Spinal cord (tissue), 10 donors: ENCODE results near the gene TMEM209. TPM values are rescaled to one million over a fixed set of nuclear protein-coding genes. Genes with fewer than 3 reads are reported as not detected.

Experiments
- DNase-seq, 6 donors: peaks; one replicate each; pipeline versions ENCODE4 v3.0.0 to v3.0.0-alpha.2; 2013 to 2015; ENCODE audit warnings: low spot score in 6 of 6, low read depth in 4 of 6
- H3K27ac ChIP-seq: one replicate; pipeline ENCODE4 v1.5.1; 2013; ENCODE audit warnings: low read depth, low read length, control low read depth
- H3K27me3 ChIP-seq: one replicate; pipeline ENCODE4 v1.6.1; 2013; ENCODE audit warnings: low read length; ENCODE audit not compliant: control insufficient read depth, insufficient read depth
- H3K36me3 ChIP-seq: one replicate; pipeline ENCODE4 v1.6.1; 2013; ENCODE audit warnings: low read length; ENCODE audit not compliant: control insufficient read depth, insufficient read depth
- H3K4me1 ChIP-seq: one replicate; pipeline ENCODE4 v1.6.1; 2013; ENCODE audit warnings: low read length; ENCODE audit not compliant: control insufficient read depth, insufficient read depth
- H3K4me3 ChIP-seq: one replicate; pipeline ENCODE4 v1.5.1; 2013; ENCODE audit warnings: low read depth, low read length, control low read depth
- H3K9me3 ChIP-seq: one replicate; pipeline ENCODE4 v1.6.1; 2013; ENCODE audit warnings: low read length; ENCODE audit not compliant: control insufficient read depth, insufficient read depth
- WGBS: methylation state at CpG from one replicate; pipeline ENCODE4 v1.1.5; 2013; ENCODE audit warnings: missing lambda C conversion rate; ENCODE audit not compliant: insufficient coverage; 5-methylcytosine and 5-hydroxymethylcytosine counted together
- polyA plus RNA-seq, 2 donors: library from polyadenylated mRNA; unstranded; fragments of 120-200 nt; gene quantifications; one replicate each; pipeline ENCODE4 v1.2.1, GENCODE V29; 2013; ENCODE audit not compliant: insufficient read length in 2 of 2
- total RNA-seq, 2 donors: library from RNA; depleted of rRNA in 1 of 2; stranded (reverse); fragments of 120-200 nt in 1 of 2; fragments of >200 nt in 1 of 2; gene quantifications; one replicate each; pipeline versions ENCODE4 v1.2.3 to v1.2.4, GENCODE V29; 2013 to 2014
- donor health status: healthy.

The TMEM209 gene
- total and polyA plus RNA-seq, 4 donors, result 13.7 to 17.2 (median 15.7) TPM

- H3K27me3 ChIP-seq, result no peaks in the 10 kb centered on the region
- no peaks in the 10 kb centered on the region for H3K9me3 ChIP-seq
- WGBS, result 95% methylated on average over 4 of the region's 4 CpGs
- no peak overlapping the region for H3K27ac ChIP-seq
- no peaks in the 10 kb centered on the region for H3K36me3 ChIP-seq
- DNase-seq, result no peak
- no peak overlapping the region for H3K4me3 ChIP-seq
- H3K4me1 ChIP-seq, result no peaks in the 10 kb centered on the region
Observed at GRCh38 chr7:130221746-130222145, 16.5 kb upstream of the TMEM209 start.

- Histone ChIP-seq H3K27ac (no peak overlapping the region), H3K36me3 (no peaks in the 10 kb centered on the region), H3K27me3 (no peaks in the 10 kb centered on the region), H3K4me1 (no peaks in the 10 kb centered on the region), H3K4me3 (no peak overlapping the region), H3K9me3 (no peaks in the 10 kb centered on the region)
- no peak for DNase-seq
- 93% methylated on average over 8 of the region's 9 CpGs for WGBS
Observed at GRCh38 chr7:130219871-130220270, 14.7 kb upstream of the TMEM209 start.

- Histone ChIP-seq H3K4me3 (no peak overlapping the region), H3K4me1 (no peaks in the 10 kb centered on the region), H3K9me3 (no peaks in the 10 kb centered on the region), H3K27ac (no peak overlapping the region), H3K27me3 (no peaks in the 10 kb centered on the region), H3K36me3 (no peaks in the 10 kb centered on the region)
- DNase-seq, result no peak
- 83% methylated on average over 4 of the region's 5 CpGs for WGBS
Observed at GRCh38 chr7:130218806-130219620, 13.8 kb upstream of the TMEM209 start.

GRCh38 chr7:130216750-130217149 lies 11.5 kb upstream of the TMEM209 start:
- no peak overlapping the region for H3K4me3 ChIP-seq
- H3K9me3 ChIP-seq, result no peaks in the 10 kb centered on the region
- 100% methylated on average over 1 of the region's 1 CpG for WGBS
- H3K27me3 ChIP-seq, result no peaks in the 10 kb centered on the region
- DNase-seq, result no peak
- H3K27ac ChIP-seq, result no peak overlapping the region
- no peaks in the 10 kb centered on the region for H3K36me3 ChIP-seq
- no peaks in the 10 kb centered on the region for H3K4me1 ChIP-seq

DNA sequence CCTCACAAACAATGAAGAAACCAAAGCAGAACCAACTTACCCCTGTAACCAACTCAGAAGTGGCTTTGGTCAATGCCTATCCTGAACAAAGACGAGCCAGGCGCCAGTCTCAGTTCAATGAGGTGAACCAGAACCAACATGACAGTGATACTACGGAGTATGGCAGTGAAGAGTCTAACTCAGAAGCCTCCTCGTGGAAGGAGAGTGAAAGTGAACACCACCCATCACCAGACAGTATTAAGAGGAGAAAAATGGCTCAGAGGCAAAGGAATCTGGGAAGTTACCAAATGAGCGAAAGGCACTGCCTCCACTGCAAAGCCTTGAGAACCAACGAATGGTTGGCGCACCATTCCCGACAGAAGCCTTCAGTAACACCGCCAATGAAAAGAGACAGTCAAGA lies 10.8 kb upstream of the TMEM209 start:
- 95% methylated on average over 3 of the region's 9 CpGs for WGBS
- Histone ChIP-seq H3K9me3 (no peaks in the 10 kb centered on the region), H3K27me3 (no peaks in the 10 kb centered on the region), H3K36me3 (no peaks in the 10 kb centered on the region), H3K4me3 (no peak overlapping the region), H3K4me1 (no peaks in the 10 kb centered on the region), H3K27ac (no peak overlapping the region)
- no peak for DNase-seq

- H3K4me3 ChIP-seq, result no peak overlapping the region
- 83% methylated on average over 1 of the region's 1 CpG for WGBS
Observed at GRCh38 chr7:130213828-130214227, 8.6 kb upstream of the TMEM209 start.

DNA sequence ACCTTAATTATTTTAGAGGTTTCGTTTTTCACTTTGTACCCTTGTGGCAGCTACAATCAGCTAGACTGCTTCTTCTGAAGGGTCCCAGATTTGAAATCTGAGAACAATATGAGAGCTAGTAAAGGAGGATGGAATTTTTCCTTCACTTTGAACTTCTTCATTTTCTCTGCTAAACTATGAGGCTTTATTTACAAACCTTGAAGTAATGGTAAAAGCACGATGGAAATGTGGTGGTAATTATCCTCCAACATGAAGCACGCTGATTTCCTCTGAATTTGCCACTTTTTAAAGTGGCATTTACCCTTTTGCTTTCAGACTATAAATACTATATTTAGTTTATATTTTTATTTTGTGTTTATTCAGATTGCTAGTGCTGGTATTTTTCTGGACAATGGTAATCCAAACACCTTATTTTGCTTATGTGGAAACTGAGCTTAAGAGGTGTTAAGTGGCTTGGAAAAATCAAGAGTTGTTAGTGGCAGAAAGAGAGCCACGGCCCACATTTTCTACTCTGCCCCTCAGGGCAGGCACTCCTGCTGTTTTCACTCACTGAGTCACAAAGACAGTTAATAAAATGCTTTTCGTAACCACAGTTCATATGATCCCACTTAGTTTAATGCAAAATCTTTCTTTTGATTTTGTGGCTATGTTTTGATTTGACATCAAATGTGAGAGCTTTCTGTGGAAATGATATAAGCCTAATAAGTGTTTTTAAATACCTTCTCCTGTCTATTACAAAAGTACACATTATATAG lies 5.2 kb upstream of the TMEM209 start:
- Histone ChIP-seq H3K9me3 (no peaks in the 10 kb centered on the region), H3K4me3 (no peak overlapping the region), H3K4me1 (peaks cover 8% of the 10 kb centered on the region), H3K27ac (no peak overlapping the region), H3K36me3 (no peaks in the 10 kb centered on the region), H3K27me3 (no peaks in the 10 kb centered on the region)
- no peak for DNase-seq
- WGBS, result no CpG with 5 or more reads among the region's 5 CpGs

More at GRCh38 chr7:130213828-130214227, 8.6 kb upstream of the TMEM209 start:
- H3K27ac ChIP-seq, result no peak overlapping the region
- no peaks in the 10 kb centered on the region for H3K27me3 ChIP-seq
- H3K9me3 ChIP-seq, result no peaks in the 10 kb centered on the region
- no peaks in the 10 kb centered on the region for H3K4me1 ChIP-seq
- H3K36me3 ChIP-seq, result no peaks in the 10 kb centered on the region
- DNase-seq, result no peak

DNA sequence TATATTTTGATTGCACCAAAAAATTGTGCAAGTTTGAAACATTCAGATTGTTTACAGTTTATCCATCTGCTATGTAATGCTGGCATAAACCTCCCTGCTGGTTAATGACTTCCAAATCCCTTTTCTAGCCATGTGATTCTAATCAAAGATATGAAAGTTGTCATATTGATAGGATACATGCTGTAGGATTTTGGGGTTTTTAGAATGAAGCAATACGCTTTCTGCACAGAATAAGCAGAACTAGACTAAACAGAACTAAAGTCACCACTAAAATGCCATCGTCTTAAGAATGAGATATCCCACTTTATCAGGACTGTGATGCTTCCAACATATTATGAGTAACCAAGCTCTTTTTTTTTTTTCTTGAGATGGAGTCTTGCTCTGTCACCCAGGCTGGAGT lies 3.3 kb upstream of the TMEM209 start:
- Histone ChIP-seq H3K27me3 (no peaks in the 10 kb centered on the region), H3K36me3 (no peaks in the 10 kb centered on the region), H3K27ac (no peak overlapping the region), H3K9me3 (no peaks in the 10 kb centered on the region), H3K4me1 (peaks cover 18% of the 10 kb centered on the region), H3K4me3 (no peak overlapping the region)
- DNase-seq, result no peak
- WGBS, result 80% methylated on average over 1 of the region's 2 CpGs

DNA sequence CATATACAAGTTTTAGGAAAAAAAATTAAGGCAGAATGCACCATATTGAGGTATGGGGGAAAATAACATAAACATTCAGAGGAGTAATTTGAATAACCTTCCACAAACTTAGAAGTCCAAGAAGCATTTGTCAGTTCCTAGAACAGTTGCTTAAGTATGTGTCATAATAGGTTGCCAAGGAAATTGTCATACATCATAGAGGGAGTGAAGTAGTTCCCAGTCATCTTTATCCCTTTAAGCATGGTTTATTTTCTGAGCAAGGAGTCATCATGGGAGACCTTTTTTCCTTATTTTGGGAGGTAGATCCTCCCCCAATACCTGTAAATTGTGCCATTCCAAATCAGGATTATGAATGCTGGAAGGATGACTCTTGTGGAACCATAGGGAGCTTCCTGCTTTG lies 2.4 kb upstream of the TMEM209 start, which contains the start of gene SSMEM1:
Gene SSMEM1, plus strand, starts transcription at position 219 of the 400 bp plus-strand sequence. Its CDS starts 51 bp downstream, at position 270.
- no peaks in the 10 kb centered on the region for H3K9me3 ChIP-seq
- no peak for DNase-seq
- no peak within 1 kb of the TSS for H3K27ac ChIP-seq
- H3K4me1 ChIP-seq, result peaks cover 18% of the 10 kb centered on the region
- no peaks in the 10 kb centered on the region for H3K27me3 ChIP-seq
- H3K36me3 ChIP-seq, result peaks cover 1% of the 10 kb centered on the region
- H3K4me3 ChIP-seq, result no peak within 1 kb of the TSS
